NCI-H2196 (cell line): ENCODE results near the gene ZNF445.
"Not testable (repeated sequence)": the region's sequence is repeated elsewhere in the genome, so short reads cannot be mapped to it uniquely, and the experiment has no call there.

Experiments
- DNase-seq: peaks from one replicate; lab custom pipeline; 2025; ENCODE audit not compliant: unreplicated experiment; lab: John Stamatoyannopoulos, UW

Gene ZNF445

GRCh38 chr3:44409640-44410410 is 67.6 kb downstream of the ZNF445 start:
- DNase-seq = no peak

- no peak for DNase-seq
Observed at GRCh38 chr3:44402548-44402947, 74.9 kb downstream of the ZNF445 start.

- no peak for DNase-seq
Observed at GRCh38 chr3:44400771-44401170, 76.7 kb downstream of the ZNF445 start.

- no peak for DNase-seq
Observed at GRCh38 chr3:44398853-44399252, 78.6 kb downstream of the ZNF445 start.

GRCh38 chr3:44398271-44398670 is 79.2 kb downstream of the ZNF445 start:
- DNase-seq = not testable (repeated sequence)

- no peak for DNase-seq
Observed at GRCh38 chr3:44396200-44397171, 81.0 kb downstream of the ZNF445 start.

- DNase-seq = no peak
Observed at GRCh38 chr3:44395714-44396113, 81.8 kb downstream of the ZNF445 start.

GRCh38 chr3:44392489-44392888 is 85.0 kb downstream of the ZNF445 start:
- no peak for DNase-seq

- DNase-seq = no peak
Observed at GRCh38 chr3:44387404-44387803, 90.1 kb downstream of the ZNF445 start.
